ENCODE measurements around the gene ZNF764.
A peak's percentile ranks its signal among the peaks of the same experiment; 100 is the strongest.
"Not testable (repeated sequence)": the region's sequence is repeated elsewhere in the genome, so short reads cannot be mapped to it uniquely, and the experiment has no call there.

Gene ZNF764

GRCh38 chr16:30526137-30526822 lies 31.9 kb downstream of the ZNF764 start, which contains the start of gene ZNF768:
ZNF768 (minus strand) TSS chr16:30526566; CDS start chr16:30526413, 153 bp downstream.
- DNase-seq = peak; percentile 37

DNA sequence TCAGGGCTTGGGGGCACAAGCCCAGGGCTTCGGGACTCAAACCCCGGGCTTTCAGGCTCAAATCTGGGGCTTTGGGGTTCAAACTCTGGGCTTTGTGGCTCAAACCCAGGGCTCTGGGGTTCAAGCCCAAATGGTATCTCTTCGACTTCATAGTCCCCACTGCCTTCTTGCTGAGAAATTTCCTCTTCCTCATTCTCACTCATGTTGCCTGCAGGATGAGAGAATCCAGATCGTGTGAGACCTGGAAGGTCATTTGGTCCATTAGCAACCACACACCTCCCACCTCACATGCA lies 32.4 kb downstream of the ZNF764 start:
- DNase-seq = no peak

- DNase-seq = no peak
Measured at GRCh38 chr16:30524575-30525568, 33.3 kb downstream of the ZNF764 start.

DNA sequence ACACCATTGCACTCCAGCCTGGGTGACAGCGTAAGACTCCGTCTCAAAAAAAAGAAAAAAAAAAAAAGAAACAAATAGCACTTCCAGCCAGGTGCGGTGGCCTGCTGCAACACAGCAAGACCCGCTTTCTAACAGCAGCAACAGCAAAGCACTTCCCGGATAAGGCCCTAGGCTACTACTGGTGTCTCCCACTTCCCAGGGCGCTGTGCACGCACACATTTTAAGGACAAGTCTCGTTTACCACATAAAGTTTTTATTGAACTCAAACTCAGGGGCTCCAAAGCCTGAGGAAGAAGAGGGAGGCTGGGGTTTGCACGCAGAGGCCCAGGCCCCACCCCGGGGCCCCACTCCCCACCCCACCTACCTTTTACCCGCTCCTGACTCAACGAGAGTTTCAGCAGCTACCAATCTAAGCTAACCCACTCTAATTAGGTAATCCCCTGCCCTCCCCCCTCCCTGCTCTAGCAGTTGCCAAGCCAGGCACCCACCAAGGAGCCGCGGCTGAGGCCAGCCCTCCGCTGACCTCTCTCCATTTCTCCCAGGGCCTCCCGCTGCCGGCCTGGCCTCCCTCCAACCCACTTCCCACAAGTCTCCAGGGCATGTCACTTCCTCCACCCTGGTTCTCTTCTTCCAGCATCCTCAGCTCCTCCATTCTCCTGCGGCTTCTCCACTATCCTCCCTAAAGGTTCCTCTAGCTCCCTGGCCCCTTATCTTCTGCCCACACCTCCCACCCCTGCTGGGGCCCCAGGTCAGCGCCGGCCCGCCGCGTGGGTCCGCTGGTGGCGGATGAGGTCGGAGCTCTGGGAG lies 34.2 kb downstream of the ZNF764 start:
- no peak for DNase-seq

DNA sequence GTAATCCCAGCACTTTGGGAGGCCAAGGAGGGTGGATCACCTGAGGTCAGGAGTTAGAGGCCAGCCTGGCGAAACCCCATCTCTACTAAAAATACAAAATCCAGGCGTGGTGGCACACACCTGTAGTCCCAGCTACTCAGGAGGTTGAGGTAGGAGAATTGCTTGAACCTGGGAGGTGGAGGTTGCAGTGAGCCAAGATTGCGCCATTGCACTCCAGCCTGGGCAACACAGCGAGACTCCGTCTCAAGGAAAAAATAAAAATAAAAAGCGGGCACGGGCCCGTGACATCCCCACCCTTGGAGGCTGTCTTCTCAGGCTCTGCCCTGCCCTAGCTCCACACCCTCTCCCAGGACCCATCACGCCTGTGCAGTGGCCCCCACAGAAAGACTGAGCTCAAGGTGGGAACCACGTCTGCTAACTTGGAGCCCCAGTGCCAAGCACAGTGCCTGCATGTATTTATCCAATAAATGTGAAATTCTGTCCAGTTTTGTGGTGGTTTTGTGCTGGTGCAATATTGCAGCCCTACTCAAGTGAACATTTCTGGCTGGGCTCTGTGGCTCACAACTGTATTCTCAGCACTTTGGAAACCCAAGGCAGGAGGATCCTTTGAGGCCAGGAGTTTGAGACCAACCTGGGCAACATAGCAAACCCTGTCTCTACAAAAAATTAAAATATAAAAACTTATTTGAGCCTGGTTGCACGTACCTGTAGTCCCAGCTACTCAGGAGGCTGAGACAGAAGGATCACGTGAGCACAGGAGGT lies 35.3 kb downstream of the ZNF764 start:
- DNase-seq = not testable (repeated sequence)

GRCh38 chr16:30521873-30522641 lies 36.1 kb downstream of the ZNF764 start:
- DNase-seq = no peak

DNA sequence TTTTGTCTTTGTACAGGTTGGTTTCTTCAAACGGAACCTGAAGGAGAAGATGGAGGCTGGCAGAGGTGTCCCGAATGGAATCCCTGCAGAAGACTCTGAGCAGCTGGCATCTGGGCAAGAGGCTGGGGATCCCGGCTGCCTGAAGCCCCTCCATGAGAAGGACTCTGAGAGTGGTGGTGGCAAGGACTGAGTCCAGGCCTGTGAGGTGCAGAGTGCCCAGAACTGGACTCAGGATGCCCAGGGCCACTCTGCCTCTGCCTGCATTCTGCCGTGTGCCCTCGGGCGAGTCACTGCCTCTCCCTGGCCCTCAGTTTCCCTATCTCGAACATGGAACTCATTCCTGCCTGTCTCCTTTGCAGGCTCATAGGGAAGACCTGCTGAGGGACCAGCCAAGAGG lies 36.7 kb downstream of the ZNF764 start:
- no peak for DNase-seq

DNA sequence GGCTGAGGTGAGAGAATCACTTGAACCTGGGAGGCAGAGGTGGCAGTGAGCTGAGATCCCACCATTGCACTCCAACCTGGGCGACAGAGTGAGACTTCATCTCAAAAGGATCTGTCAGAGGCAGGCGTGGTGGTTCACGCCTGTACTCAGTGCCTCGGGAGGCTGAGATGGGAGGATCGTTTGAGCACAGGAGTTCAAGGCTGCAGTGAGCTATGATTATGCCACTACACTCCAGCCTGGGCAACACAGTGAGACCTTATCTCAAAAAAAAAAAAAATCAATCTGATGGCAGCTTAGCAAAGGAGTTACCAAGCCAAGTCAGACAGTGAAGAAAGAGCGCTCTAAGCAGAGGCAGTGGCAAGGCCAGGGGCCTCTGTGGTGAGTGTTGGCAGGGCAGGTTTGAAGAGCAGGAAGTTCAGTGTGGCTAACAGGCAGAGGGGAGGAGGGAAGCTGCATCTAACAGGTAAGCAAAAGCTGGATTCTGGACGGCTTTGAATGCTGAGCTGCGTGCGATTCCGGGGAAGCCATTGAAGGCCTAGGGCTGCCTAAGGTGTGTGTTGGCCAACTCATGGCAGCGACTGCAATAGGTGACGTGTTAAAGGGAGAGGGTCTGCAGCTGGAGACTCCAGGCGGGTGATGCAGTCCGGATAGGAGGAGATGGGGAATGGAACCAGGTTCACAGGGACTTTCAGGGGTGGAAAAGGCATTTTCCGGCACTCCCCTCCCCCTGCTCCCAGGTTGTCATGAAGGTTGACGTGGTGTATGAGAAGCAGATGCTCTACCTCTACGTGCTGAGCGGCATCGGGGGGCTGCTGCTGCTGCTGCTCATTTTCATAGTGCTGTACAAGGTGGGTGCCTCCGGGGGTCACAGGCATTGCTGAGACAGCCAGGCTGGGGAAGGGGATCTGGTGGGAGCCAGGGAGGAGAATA lies 38.8 kb downstream of the ZNF764 start:
- DNase-seq = no peak

DNA sequence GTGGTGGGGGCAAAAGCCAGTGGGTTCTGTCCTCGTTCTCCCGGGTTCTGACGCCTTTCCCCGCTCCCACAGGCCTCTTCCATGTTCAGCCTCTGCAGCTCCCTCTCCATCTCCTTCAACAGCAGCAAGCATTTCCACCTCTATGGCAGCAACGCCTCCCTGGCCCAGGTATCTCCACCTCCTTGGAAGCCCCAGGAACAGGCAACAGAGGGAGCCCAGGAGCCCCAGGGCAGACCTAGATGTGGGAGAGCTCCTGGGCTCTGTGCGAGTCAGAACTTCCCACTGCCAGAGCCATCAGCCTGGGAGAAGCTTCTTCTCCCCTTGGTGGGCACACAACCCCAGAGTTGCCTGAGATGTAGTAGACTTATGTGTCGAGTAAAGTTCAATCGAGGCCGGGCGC lies 39.6 kb downstream of the ZNF764 start:
- no peak for DNase-seq

GRCh38 chr16:30515275-30515674 lies 42.9 kb downstream of the ZNF764 start:
- DNase-seq = no peak

DNA sequence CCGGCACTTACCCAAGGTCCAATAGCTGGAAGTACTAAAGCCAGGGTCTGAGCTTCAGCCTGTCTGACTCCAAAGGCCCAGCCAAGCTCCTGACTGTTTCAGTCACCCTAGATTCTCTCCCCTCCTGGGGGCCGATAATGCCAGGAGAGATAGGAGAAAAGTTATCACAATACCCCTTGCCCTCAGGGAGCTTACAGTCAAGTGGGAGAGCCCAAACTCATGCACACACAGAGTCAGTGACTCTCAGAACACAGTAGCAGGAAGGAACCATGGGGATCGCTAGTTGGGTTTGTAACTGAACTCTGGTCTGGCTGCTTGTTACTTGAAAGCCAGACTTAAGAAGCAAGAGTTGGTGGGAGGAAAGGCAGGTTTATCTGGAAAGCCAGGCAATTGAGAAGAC lies 46.7 kb downstream of the ZNF764 start:
- no peak for DNase-seq

DNA sequence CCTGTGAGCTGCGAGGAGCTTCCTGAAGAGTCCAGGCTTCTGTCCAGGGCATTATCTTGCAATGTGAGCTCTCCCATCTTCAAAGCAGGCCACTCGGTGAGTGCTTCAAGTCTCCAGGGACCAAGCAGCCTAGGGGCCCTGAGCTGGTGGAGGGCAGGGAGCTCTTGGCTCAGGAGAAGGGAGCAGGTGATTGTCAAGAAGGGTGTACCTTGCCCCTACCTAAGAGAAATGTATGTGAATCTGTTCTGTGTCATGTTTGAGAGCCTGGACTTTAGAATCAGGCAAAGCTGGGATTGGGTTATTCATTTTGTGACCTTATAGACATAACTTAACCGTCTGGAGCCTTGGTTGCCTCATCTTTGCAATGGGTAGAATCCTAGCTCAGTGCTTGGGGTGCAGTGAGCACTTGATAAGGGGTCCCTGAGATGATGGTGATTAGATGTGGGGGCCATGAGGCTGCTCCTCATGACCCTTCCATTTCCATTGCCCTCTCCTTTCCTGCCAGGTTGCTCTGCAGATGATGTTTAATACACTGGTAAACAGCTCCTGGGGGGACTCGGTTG lies 47.7 kb downstream of the ZNF764 start:
- no peak for DNase-seq

DNA sequence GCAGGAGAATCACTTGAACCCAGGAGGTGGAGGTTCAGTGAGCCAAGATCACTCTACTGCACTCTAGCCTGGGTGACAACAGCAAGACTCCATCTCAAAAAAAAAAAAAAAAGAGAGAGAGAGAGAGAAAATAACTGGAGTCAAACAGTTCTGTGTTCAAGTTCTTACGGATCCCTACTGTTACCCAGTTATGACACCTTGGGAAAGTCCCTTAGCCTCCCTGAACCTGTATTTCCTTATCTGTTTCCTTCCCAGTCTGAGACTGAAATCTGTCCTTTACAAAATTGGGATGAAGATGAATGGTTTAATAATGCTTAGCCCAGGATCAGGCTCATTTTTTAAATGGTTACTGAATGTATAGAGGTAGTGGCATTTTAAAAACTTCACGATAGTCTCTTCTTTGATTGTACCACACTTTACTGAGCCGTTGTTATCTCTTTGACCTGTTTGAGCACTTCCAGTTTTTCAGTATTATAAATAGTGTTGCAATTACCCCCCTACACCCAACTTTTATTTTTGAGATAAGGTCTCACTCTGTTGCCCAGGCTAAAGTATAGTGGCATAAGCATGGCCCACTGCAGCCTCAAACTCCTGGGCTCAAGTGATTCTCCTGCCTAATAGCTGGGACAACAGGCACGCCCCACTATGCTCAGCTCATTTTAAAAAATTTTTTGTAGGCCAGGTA lies 49.0 kb downstream of the ZNF764 start:
- no peak for DNase-seq

Data from NCI-H1105 treated with DMSO at 0.1 percent for 48 hours (cell line).